ENCODE data around the gene DGKZ.

The DGKZ gene

GRCh38 chr11:46382646-46383403 lies 35.6 kb downstream of the DGKZ start:
- H3K36me3 ChIP-seq (ENCODE audit: insufficient read depth, low read length) = peaks cover 12% of the 10 kb centered on the region; the same call in 1 of the 2 replicates
- H3K9me3 ChIP-seq (ENCODE audit: insufficient read depth, low read depth, low read length) = no peaks in the 10 kb centered on the region
- no peak overlapping the region for H3K4me3 ChIP-seq (ENCODE audit: low read length, poor library complexity, severe bottlenecking)
- no peak for TF ChIP-seq EZH2phosphoT487 (IDR thresholded peaks at IDR 0.05; ENCODE audit: borderline replicate concordance)
- peak; percentile 46 for TF ChIP-seq CTCF (conservative IDR thresholded peaks at IDR 0.05; ENCODE audit: low read length)
- no peaks in the 10 kb centered on the region for H3K9me2 ChIP-seq (replicated peaks; ENCODE audit: low read depth, low read length)
- no peaks in the 10 kb centered on the region for H3F3A ChIP-seq (ENCODE audit: low read depth)
- H3K4me2 ChIP-seq (ENCODE audit: low read depth, low read length, poor library complexity, severe bottlenecking) = no peak overlapping the region
- peaks cover 3% of the 10 kb centered on the region for H4K20me1 ChIP-seq (ENCODE audit: insufficient read depth, low read length, poor library complexity, severe bottlenecking)
- no peak overlapping the region for H2AFZ ChIP-seq (ENCODE audit: low read length)
- H3K27me3 ChIP-seq (ENCODE audit: insufficient read depth, low read length, poor library complexity, severe bottlenecking) = no peaks in the 10 kb centered on the region
- no peaks in the 10 kb centered on the region for H3K79me2 ChIP-seq (ENCODE audit: insufficient read depth, low read length)
- peaks cover under 1% of the 10 kb centered on the region for H3K4me1 ChIP-seq (ENCODE audit: insufficient read depth, low read length, poor library complexity, severe bottlenecking)
- no peak overlapping the region for H3K9ac ChIP-seq (ENCODE audit: low read depth, low read length, poor library complexity, severe bottlenecking)

GRCh38 chr11:46383404-46383758 lies 36.1 kb downstream of the DGKZ start:
- no peak for TF ChIP-seq EZH2phosphoT487 (IDR thresholded peaks at IDR 0.05; ENCODE audit: borderline replicate concordance)
- 0 out of 2 replicates have a peak, but pooled peaks have one; percentile 1 for TF ChIP-seq CTCF (conservative IDR thresholded peaks at IDR 0.05; ENCODE audit: low read length)
- no peaks in the 10 kb centered on the region for H3K9me3 ChIP-seq (ENCODE audit: insufficient read depth, low read depth, low read length)
- no peak overlapping the region for H3K4me2 ChIP-seq (ENCODE audit: low read depth, low read length, poor library complexity, severe bottlenecking)
- no peaks in the 10 kb centered on the region for H3K79me2 ChIP-seq (ENCODE audit: insufficient read depth, low read length)
- peaks cover 7% of the 10 kb centered on the region; the same call in 1 of the 2 replicates for H3K36me3 ChIP-seq (ENCODE audit: insufficient read depth, low read length)
- H3K4me1 ChIP-seq (ENCODE audit: insufficient read depth, low read length, poor library complexity, severe bottlenecking) = peaks cover 6% of the 10 kb centered on the region
- H3F3A ChIP-seq (ENCODE audit: low read depth) = no peaks in the 10 kb centered on the region
- no peak overlapping the region for H3K4me3 ChIP-seq (ENCODE audit: low read length, poor library complexity, severe bottlenecking)
- H4K20me1 ChIP-seq (ENCODE audit: insufficient read depth, low read length, poor library complexity, severe bottlenecking) = peaks cover 3% of the 10 kb centered on the region
- no peaks in the 10 kb centered on the region for H3K27me3 ChIP-seq (ENCODE audit: insufficient read depth, low read length, poor library complexity, severe bottlenecking)
- H3K9ac ChIP-seq (ENCODE audit: low read depth, low read length, poor library complexity, severe bottlenecking) = no peak overlapping the region
- no peaks in the 10 kb centered on the region for H3K9me2 ChIP-seq (replicated peaks; ENCODE audit: low read depth, low read length)
- no peak overlapping the region for H2AFZ ChIP-seq (ENCODE audit: low read length)

- no peaks in the 10 kb centered on the region; the same call in 1 of the 2 replicates for H3K36me3 ChIP-seq (ENCODE audit: insufficient read depth, low read length)
- no peaks in the 10 kb centered on the region for H3K79me2 ChIP-seq (ENCODE audit: insufficient read depth, low read length)
- no peak for TF ChIP-seq CTCF (conservative IDR thresholded peaks at IDR 0.05; ENCODE audit: low read length)
- TF ChIP-seq EZH2phosphoT487 (IDR thresholded peaks at IDR 0.05; ENCODE audit: borderline replicate concordance) = no peak
- peaks cover 3% of the 10 kb centered on the region for H4K20me1 ChIP-seq (ENCODE audit: insufficient read depth, low read length, poor library complexity, severe bottlenecking)
- H3K27me3 ChIP-seq (ENCODE audit: insufficient read depth, low read length, poor library complexity, severe bottlenecking) = no peaks in the 10 kb centered on the region
- no peak overlapping the region for H3K4me2 ChIP-seq (ENCODE audit: low read depth, low read length, poor library complexity, severe bottlenecking)
- no peaks in the 10 kb centered on the region for H3K9me3 ChIP-seq (ENCODE audit: insufficient read depth, low read depth, low read length)
- no peak overlapping the region for H3K4me3 ChIP-seq (ENCODE audit: low read length, poor library complexity, severe bottlenecking)
- no peaks in the 10 kb centered on the region for H3K9me2 ChIP-seq (replicated peaks; ENCODE audit: low read depth, low read length)
- H3K4me1 ChIP-seq (ENCODE audit: insufficient read depth, low read length, poor library complexity, severe bottlenecking) = peaks cover 9% of the 10 kb centered on the region
- no peaks in the 10 kb centered on the region for H3F3A ChIP-seq (ENCODE audit: low read depth)
- H2AFZ ChIP-seq (ENCODE audit: low read length) = no peak overlapping the region
- H3K9ac ChIP-seq (ENCODE audit: low read depth, low read length, poor library complexity, severe bottlenecking) = no peak overlapping the region
Observed at GRCh38 chr11:46383974-46384701, 36.9 kb downstream of the DGKZ start.

Measured in Loucy (cell line).